ENCODE results near the gene THADA.
A peak's percentile ranks its signal among the peaks of the same experiment; 100 is the strongest.

The THADA gene

DNA sequence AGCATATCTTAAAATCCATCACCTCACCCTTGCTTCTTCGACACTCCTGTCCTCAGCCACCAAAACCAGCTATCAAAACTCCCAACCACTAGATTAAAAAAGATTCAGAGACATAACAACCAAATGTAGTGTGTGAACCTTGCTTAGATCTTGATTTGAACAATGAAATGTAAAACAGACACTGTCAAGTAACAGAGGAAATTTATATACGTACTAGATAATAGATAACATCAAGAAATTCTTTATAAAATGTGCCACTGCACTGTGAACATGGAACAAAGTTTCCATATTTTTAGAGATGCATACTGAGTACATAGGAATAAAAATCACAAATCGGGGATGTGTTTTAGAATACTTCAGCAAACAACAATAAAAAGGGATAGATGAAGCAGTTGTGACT lies 86.0 kb downstream of the THADA start:
- no peak for DNase-seq (ENCODE audit: low read depth)

GRCh38 chr2:43508209-43508608 lies 87.6 kb downstream of the THADA start:
- DNase-seq (ENCODE audit: low read depth) = no peak

DNA sequence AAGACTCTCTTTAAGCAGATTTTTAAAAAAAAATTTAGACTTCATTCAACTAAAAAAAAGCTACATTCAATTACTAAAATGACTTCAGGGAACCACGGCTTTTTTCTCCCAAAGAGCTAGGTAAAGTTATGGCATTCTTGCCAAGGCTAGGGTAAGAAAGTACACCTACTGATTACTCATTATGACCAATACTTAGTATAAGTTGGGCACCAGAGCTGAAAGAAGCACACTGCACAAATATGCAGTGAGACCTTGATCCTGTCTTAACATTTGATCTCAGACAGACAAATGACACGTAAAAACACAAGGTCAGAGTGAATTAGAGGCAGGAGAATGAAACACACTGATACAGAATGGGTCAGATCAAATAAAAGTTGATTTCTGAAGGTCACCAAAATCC lies 88.7 kb downstream of the THADA start:
- no peak for DNase-seq (ENCODE audit: low read depth)

GRCh38 chr2:43495727-43496126 lies 100.1 kb downstream of the THADA start:
- no peak for DNase-seq (ENCODE audit: low read depth)

DNA sequence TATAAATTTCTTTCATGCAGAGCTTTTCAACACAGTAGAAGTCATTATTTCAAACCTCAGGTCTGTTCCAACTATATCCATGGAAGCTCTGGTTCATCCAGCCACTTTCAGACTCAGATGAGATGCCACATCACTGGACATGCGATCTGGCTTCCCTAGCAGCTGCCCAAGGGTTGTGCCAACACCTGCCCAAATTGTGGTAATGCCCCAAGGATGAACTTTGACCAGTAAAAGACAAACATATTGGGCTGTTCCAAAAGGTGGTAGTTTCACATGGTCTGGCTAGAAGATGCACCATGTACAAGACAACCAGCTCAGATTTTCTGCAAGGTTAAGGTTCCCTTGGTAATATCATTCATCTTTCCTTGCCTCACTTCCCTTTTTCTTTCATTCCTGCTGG lies 101.9 kb downstream of the THADA start:
- DNase-seq (ENCODE audit: low read depth) = no peak

GRCh38 chr2:43491065-43491639 lies 104.7 kb downstream of the THADA start:
- DNase-seq (ENCODE audit: low read depth) = peak; percentile 30

GRCh38 chr2:43490252-43490786 lies 105.5 kb downstream of the THADA start:
- no peak for DNase-seq (ENCODE audit: low read depth)

DNA sequence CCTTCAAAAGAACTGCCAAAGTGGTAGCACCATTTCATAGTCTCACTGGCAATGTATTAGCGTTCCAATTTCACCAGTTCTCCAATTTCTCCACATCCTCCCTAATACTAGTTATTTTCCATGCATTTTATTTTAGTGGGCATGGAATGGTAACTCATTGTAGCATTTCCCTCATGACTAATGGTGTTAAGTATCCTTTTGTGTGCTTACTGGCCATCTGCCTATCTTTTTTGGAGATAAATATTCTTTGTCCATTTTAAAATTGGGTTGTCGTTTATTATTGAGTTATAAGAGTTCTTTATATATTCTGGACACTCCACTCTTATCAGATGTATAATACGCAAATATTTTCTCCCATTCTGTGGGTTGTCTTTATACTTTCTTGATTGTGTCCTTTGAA lies 107.1 kb downstream of the THADA start:
- no peak for DNase-seq (ENCODE audit: low read depth)

DNA sequence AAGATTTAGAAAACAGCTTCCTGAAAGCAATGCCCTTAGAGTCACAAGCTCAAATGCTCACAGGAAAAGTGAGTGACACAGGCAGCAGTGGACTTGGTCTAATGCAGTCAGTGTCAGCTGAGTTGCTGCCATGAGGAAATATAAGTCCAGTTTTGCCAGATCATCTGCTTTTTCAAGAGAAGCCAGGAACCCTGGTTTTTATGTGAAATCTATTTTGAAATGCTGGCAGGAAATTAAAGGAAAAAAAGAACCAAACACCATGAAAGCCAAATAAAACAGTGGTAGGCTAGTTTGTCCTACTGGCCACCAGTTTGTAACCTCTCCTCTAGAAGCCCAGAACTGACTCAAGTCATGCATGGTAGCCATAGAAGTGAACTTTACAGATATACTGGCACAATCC lies 109.2 kb downstream of the THADA start:
- DNase-seq (ENCODE audit: low read depth) = peak; percentile 11

GRCh38 chr2:43484323-43484930 lies 111.4 kb downstream of the THADA start:
- DNase-seq (ENCODE audit: low read depth) = peak; percentile 77

GRCh38 chr2:43482961-43483360 lies 112.9 kb downstream of the THADA start:
- DNase-seq (ENCODE audit: low read depth) = no peak

DNA sequence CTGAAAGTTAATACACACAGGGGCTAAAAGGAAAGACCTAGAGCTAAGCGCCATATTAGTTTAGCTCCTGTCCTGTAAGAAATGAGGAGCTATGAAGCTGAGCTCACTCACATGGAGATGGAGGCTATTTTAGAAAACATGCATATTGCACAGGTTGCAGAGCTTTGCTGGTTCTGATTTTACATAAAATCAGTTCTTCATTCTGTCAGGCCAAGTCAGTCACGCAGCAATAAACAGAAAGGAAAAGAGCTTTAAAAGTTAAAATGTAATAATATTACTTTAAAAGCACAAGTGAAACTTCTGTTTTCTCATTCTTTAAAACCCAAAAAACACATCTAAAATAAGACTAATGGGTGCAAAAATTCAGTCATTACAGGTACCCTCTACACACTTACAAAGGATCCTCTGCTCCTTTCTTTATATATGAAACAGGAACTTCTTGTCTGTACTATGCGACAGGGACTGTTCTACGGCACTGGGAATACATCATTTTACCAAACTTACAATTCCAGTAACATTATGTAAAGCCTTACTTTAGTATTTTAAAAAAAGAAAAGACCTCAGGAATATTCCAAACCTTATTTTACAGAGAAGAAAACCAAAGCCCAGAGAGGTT lies 113.8 kb downstream of the THADA start:
- DNase-seq (ENCODE audit: low read depth) = no peak

GRCh38 chr2:43480874-43481273 lies 115.0 kb downstream of the THADA start:
- peak; percentile 27 for DNase-seq (ENCODE audit: low read depth)

DNA sequence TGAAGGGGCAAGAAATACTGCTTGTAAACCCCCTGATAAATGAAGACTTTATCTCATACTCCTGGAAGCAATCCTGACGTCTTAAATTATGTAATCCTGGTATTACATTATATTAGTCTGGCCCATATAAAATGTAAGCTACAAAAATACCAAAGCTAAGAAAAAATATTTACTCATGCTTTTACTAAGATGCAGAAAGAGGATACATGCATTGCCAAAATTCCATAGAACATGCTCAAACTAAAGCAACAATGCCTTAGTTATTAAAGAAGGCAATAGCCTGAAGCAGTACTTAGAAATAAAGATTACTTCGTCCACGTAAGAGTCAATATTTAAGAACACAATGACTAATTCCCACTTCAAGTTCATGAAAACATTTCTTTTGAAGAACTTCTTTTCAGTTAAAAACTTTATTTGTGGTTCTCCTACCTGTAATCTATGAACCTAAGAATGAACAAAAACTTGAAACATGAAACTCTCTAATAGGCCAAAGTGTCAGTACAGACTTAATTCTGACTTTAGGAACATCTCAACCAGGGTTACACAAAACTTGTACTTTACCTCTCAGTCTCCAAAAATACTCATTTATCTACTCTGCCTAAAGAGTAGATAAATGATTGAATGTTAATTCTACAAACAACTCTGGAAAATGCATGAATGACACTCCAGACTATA lies 117.3 kb downstream of the THADA start:
- DNase-seq (ENCODE audit: low read depth) = peak; percentile 69

DNA sequence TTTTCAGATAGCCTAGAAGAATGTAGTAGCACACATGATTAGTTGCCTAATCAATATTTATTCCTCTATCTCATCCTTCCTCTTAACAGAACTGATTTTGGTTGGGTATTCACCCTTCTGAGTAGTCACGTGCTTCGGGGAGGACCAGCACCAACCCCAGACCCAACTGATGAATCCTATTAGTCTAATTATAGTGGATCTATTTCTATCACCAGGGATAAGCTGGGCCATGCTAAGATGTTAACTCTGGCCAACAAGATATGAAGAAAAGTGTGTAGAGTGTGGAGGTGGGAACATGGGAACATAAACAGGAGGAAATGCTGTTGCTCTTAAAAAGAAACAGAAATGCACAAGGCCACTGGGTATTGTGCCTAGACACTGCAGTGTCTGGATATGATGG lies 119.9 kb downstream of the THADA start:
- DNase-seq (ENCODE audit: low read depth) = no peak

DNA sequence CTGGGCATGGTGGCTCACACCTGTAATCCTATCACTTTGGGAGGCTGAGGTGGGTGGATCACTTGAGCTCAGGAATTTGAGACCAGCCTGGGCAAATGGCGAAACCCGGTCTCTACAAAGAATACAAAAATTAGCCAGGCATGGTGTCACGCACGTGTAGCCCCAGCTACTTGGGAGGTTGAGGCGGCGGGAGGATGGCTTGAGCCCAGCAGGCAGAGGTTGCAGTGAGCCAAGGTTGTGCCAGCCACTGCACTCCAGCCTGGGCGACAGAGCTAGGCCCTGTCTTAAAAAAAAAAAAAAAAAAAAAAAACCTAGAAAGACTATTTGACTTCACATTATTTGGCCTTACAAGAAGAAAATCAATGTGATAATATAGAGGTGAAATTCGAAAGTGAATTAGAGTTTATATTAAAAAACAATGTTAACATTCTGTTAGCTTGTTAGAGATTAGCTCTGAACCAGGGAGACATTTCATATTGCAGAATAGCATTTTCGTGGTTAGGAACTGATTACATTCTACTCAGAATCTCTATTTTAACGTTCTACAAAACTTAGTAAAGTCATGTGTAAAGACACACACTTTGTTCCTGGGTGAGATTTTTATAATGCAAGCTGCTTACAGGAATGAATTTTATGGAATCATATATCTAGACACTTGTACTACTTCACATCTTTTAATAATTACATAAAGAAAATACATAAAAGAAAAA lies 120.5 kb downstream of the THADA start:
- DNase-seq (ENCODE audit: low read depth) = no peak

- DNase-seq (ENCODE audit: low read depth) = no peak
Observed at GRCh38 chr2:43474273-43474672, 121.6 kb downstream of the THADA start.

- no peak for DNase-seq (ENCODE audit: low read depth)
Observed at GRCh38 chr2:43473767-43474166, 122.1 kb downstream of the THADA start.

GRCh38 chr2:43472527-43473194 lies 123.2 kb downstream of the THADA start:
- DNase-seq (ENCODE audit: low read depth) = no peak

DNA sequence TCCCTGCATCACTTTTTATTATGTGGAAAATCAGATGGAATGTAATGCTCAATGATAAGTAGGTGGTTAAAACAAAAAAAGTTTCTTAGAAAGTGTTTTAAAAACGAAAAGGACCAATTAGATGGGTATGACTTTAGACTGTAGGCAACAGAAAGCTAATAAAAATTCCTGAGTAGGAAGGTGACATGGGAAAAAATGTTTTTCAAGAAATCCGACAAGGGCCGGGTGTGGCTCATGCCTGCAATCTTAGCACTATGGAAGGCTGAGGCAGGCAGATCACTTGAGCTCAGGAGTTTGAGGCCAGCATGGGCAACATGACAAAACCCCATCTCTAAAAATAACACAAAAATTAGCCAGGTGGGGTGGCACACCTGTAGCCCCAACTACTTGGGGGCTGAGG lies 126.1 kb downstream of the THADA start:
- DNase-seq (ENCODE audit: low read depth) = no peak

GRCh38 chr2:43469094-43469493 lies 126.7 kb downstream of the THADA start:
- no peak for DNase-seq (ENCODE audit: low read depth)

- DNase-seq (ENCODE audit: low read depth) = peak; percentile 83
Observed at GRCh38 chr2:43467891-43468290, 127.9 kb downstream of the THADA start.

Measured in EH (cell line).